NCI-H1092 treated with DMSO at 0.1 percent for 48 hours (cell line): Measurements from ENCODE around the gene PRKD1.
"Not testable (repeated sequence)": the region's sequence is repeated elsewhere in the genome, so short reads cannot be mapped to it uniquely, and the experiment has no call there.

Experiments used
- DNase-seq: peaks from one replicate; lab custom pipeline; 2025; lab: John Stamatoyannopoulos, UW

Gene PRKD1

DNA sequence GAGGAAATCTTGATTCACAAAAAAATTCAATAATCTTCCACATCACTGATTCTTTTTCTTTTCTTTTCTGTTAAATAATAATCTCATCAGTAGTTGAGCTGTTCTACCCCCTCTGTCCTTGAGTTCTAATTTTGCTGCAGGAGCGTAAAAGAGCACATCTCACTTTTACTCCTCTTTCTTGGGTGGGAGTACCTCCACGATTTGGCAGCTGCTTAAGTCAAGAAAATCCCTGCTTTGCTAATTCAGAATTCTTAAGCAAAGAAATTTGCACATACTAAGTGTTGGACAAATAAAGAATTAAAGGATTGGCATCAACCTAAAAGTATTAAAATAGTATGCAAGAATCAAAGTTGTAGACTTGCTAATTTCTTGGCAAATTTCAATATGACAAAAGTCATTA lies 128.8 kb downstream of the PRKD1 start:
- DNase-seq = no peak

DNA sequence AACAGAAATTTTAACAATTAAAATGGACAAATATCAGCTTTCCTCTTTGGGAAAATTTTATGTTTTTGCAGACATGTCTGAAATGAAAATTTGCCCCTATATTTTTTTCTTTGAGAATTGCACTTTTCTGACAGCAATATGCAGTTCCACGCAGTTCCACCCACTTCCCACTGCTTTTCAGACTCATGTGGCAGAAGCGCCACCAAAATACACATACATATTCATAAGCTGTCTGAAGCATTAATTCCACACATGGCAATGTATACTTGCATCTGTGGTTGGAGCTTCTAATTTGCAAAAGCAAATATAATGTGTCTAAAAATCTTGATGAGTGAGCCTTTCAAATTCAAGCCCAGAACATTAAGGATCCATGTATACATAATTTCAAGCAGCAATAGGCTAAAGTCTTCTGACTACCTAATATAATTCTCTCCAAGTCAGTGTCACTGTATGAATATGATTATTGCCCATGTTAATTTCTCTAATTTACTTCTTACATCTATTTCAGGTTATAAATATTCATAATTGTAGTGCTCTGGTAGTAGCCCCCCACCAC lies 129.5 kb downstream of the PRKD1 start:
- no peak for DNase-seq

GRCh38 chr14:29796853-29797252 lies 130.8 kb downstream of the PRKD1 start:
- DNase-seq = no peak

GRCh38 chr14:29789475-29789874 lies 138.2 kb downstream of the PRKD1 start:
- DNase-seq = no peak

GRCh38 chr14:29788093-29788492 lies 139.6 kb downstream of the PRKD1 start:
- DNase-seq = no peak

DNA sequence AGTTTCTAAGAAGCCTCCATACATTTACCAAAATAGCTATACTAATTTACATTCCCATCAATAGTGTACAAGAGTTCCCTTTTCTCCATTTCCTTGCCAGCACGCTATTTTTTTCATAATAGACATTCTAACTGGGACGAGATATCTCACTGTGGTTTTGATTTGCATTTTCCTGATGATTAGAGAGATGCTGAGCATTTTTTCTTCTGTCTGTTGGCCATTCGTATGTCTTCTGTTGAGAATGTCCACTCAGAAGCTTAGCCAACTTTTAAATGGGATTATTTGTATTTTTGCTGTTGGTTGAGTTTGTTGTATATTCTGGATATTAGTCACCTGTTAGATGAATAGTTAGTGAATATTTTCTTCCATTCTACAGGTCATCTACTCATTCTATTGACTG lies 144.1 kb downstream of the PRKD1 start:
- DNase-seq = no peak

DNA sequence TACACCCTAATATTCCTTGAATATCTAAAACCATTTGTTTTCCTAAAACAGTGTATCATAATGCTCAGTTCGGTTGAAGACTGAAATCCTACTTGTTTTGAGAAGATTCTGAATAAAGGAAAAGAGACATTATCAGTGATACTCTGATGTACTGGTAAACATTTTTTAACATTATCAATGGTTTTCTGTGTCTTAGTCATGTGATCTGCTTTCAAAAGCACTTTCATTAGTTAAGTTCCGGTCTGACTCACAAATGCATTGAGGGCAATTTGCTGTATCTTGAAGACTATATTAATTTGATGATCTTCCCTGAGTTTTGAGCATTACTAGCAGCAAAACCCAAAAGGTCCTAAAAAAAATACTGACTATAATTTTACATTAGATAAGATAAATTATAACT lies 145.6 kb downstream of the PRKD1 start:
- no peak for DNase-seq

DNA sequence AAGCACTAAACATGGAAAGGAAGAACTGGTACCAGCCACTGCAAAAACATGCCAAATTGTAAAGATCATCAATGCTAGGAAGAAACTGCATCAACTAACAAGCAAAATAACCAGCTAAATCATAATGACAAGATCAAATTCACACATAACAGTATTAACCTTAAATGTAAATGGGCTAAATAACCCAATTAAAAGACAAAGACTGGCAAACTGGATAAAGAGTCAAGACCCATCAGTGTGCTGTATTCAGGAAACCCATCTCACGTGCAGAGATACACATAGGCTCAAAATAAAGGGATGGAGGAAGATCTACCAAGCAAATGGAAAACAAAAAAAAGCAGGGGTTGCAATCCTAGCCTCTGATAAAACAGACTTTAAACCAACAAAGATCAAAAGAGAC lies 150.5 kb downstream of the PRKD1 start:
- not testable (repeated sequence) for DNase-seq

DNA sequence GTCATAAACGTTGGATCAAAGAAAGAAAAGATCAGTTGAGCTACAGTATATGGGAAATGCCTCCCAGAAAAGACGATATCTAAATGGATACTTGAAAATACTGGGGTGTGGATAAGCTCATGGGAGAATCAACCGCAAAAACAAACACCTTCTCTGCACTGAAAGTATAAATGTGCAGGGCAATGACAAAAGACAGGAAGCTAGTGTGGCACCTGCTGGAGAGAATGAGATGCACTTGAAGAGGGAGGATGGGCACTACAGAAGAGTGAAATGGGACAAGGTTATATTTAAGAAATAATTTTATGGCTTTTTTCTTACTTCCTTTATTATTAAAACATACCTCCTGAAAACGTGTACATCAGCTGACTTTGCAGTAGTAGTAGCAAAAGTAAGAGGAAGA lies 153.7 kb downstream of the PRKD1 start:
- peak; percentile 65 for DNase-seq

GRCh38 chr14:29763342-29763858 lies 164.2 kb downstream of the PRKD1 start:
- DNase-seq = no peak

GRCh38 chr14:29759521-29760340 lies 167.9 kb downstream of the PRKD1 start:
- no peak for DNase-seq

DNA sequence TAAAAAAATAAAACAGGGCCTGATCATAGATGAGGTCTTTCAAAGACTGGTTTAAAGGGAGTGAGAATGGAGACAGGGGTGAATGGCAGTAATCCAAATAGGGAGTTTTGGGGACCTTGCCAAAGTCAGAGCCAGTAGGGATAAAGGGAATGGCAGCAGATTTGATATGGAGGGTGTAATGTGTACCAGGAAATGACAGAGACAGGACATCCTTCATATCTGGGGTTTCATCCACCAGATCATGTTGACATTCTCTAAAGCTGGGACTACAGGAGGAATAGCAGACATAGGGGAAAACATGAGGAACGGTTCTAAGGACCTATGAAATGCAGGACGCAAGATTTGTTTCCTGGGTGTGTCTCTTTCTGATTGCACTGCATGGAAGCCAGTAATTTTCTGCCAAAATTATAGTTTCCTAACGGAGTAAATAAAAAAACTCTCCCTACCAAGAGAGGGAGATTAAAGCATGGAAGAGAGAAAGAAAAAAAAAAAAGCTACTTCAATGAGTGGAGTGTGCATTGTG lies 169.9 kb downstream of the PRKD1 start:
- DNase-seq = peak; percentile 18

DNA sequence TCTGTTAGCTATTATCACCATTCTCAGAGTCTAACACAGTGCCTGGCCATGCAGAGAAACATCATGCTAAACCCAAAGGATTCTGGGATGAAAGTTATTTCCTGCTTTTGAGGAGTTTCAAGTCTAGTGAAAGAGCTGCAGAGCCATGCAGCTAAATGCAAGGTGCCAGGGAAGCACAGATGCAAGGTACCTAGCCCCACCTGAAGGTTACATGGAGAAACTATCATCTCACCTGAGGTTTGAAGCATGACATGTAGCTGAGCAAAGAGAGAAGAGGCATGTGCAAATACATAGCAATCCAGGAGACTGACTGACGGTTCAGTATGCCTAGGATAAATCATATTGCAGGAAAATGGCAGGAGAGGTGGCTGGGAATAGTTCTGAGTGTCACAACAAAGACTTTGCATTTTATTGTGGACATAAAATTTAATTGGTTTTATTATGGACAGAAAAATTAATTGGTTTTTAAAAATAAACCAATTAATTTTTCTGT lies 170.4 kb downstream of the PRKD1 start:
- DNase-seq = no peak

GRCh38 chr14:29756019-29756385 lies 171.6 kb downstream of the PRKD1 start:
- DNase-seq = no peak

- no peak for DNase-seq
Measured at GRCh38 chr14:29755311-29756018, 172.2 kb downstream of the PRKD1 start.

DNA sequence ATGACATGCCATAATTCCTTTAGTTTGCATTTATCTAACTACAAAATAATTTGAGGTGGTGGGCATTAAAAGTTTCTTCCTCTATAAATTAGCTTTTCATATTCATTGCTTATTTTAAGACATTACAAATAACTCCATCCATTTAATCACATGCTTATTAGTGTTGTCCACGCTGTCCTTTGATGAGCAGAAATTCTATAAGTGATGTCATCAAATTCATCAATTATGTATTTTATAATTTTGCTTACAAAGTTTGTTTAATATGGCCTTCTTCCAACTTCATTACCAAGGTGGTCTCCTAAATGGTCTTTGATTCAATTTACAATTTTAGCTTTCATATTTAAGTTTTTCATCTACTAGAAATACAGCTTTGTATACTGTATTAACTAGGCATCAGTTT lies 173.5 kb downstream of the PRKD1 start:
- DNase-seq = no peak

GRCh38 chr14:29752221-29752923 lies 175.3 kb downstream of the PRKD1 start:
- DNase-seq = no peak

DNA sequence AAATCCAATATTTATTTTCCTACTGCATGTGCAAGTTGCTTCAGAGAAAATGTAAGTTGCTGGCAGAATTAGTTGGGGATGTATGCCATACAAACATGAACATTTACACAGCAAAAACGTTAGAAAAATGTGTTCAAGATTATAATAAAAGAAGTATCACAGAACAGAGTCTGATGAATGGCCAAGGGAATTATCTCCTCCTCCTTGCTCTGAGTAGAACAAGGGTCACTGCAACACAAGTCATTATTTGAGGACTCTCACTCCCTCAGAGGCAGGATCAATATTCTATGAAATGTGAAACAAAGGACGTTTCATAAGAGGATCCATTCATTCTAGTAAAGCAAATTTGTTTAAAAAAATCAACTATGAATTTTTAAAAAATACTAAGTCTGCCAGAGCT lies 177.8 kb downstream of the PRKD1 start:
- DNase-seq = no peak

- DNase-seq = no peak
Measured at GRCh38 chr14:29749327-29749726, 178.3 kb downstream of the PRKD1 start.

DNA sequence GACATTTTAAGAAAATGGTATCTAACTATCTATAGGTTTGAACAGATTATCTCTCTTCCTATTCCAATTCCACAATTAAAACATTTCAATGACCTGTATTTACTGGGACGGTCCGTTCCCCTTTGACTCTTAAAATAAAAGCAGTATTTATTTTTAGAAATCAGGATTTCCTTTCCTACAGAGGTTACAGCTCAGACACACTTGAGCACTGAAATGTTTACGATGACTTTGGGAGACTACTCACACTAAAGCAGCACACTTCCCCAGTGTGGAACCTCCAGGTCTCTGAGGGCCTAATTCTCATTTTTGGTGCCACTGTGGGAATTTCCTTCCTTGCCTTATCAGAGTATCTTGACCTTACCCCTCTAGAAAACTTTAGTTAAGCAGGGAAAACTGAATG lies 181.8 kb downstream of the PRKD1 start:
- DNase-seq = no peak

GRCh38 chr14:29743531-29743930 lies 184.1 kb downstream of the PRKD1 start:
- DNase-seq = peak; percentile 35

- peak; percentile 92 for DNase-seq
Measured at GRCh38 chr14:29741909-29742401, 185.7 kb downstream of the PRKD1 start.
